SK-N-SH treated with all-trans-retinoic acid at 6 μM for 48 hours (cell line): ENCODE measurements around the gene TAAR1.

Experiments
- ATAC-seq: fragments of 200-7000 bp; cut with Tn5 transposase; 3 replicates; pipeline ENCODE4 v1.9.1; 2020; ENCODE audit warnings: mild to moderate bottlenecking, moderate library complexity
- ARNTL ChIP-seq: fragments of 450-650 bp; formaldehyde crosslinking; IDR thresholded peaks from 2 replicates; pipeline ENCODE4 v1.5.0; 2020; ENCODE audit warnings: low read depth, mild to moderate bottlenecking, moderate library complexity, borderline replicate concordance
- BACH2 ChIP-seq: fragments of 250-450 bp; sonication (Bioruptor Pico); IDR thresholded peaks from 2 replicates; pipeline ENCODE4 v1.9.0; 2021; ENCODE audit warnings: mild to moderate bottlenecking, borderline replicate concordance
- CSDC2 ChIP-seq: fragments of 250-450 bp; sonication (Bioruptor Pico); IDR thresholded peaks from 2 replicates; pipeline ENCODE4 v1.5.0; 2020; ENCODE audit warnings: mild to moderate bottlenecking, moderate library complexity
- ESRRG ChIP-seq: fragments of 250-450 bp; sonication (Bioruptor Pico); IDR thresholded peaks from 2 replicates; pipeline ENCODE4 v1.6.1; 2021; ENCODE audit warnings: mild to moderate bottlenecking
- GLIS3 ChIP-seq: fragments of 250-450 bp; sonication (Bioruptor Pico); IDR thresholded peaks from 2 replicates; pipeline ENCODE4 v1.5.0; 2020; ENCODE audit warnings: mild to moderate bottlenecking, moderate library complexity
- ISL1 ChIP-seq: fragments of 250-450 bp; sonication (Bioruptor Pico); IDR thresholded peaks from 2 replicates; pipeline ENCODE4 v2.1.2; 2022; ENCODE audit warnings: mild to moderate bottlenecking, moderate library complexity
- PPARA ChIP-seq: fragments of 250-450 bp; sonication (Bioruptor Pico); IDR thresholded peaks from 2 replicates; pipeline ENCODE4 v1.5.0; 2020; ENCODE audit warnings: mild to moderate bottlenecking, borderline replicate concordance
- SNAI2 ChIP-seq: fragments of 250-450 bp; sonication (Bioruptor Pico); IDR thresholded peaks from 2 replicates; pipeline ENCODE4 v1.5.0; 2020; ENCODE audit warnings: mild to moderate bottlenecking, moderate library complexity
- TOX ChIP-seq: fragments of 250-450 bp; sonication (Bioruptor Pico); IDR thresholded peaks from 2 replicates; pipeline ENCODE4 v1.8.0; 2021; ENCODE audit warnings: mild to moderate bottlenecking, moderate library complexity, borderline replicate concordance
- ZFP30 ChIP-seq: fragments of 450-650 bp; formaldehyde crosslinking; IDR thresholded peaks from 2 replicates; pipeline ENCODE4 v1.5.0; 2022; ENCODE audit warnings: mild to moderate bottlenecking, moderate library complexity
- ZNF565 ChIP-seq: fragments of 450-650 bp; formaldehyde crosslinking; conservative IDR thresholded peaks from 2 replicates; pipeline ENCODE4 v1.5.0; 2020; ENCODE audit warnings: low read depth, mild to moderate bottlenecking, moderate library complexity
- ZNF70 ChIP-seq: fragments of 450-650 bp; formaldehyde crosslinking; IDR thresholded peaks from 2 replicates; pipeline ENCODE4 v1.5.0; 2020; ENCODE audit warnings: mild to moderate bottlenecking, moderate library complexity
- ZNF8 ChIP-seq: fragments of 450-650 bp; formaldehyde crosslinking; IDR thresholded peaks from 2 replicates; pipeline ENCODE4 v1.5.0; 2020; ENCODE audit warnings: mild to moderate bottlenecking, moderate library complexity
- TF ChIP-seq, protein P1 (sequence below): fragments of 250-450 bp; sonication (Bioruptor Pico); IDR thresholded peaks from 2 replicates; pipeline ENCODE4 v1.8.0; 2021; ENCODE audit warnings: low read depth, mild to moderate bottlenecking, moderate library complexity, borderline replicate concordance
- TF ChIP-seq, protein P2 (sequence below): fragments of 250-450 bp; sonication (Bioruptor Pico); IDR thresholded peaks from 2 replicates; pipeline ENCODE4 v1.8.0; 2020; ENCODE audit warnings: mild to moderate bottlenecking, moderate library complexity, borderline replicate concordance
- TF ChIP-seq, protein P3 (sequence below): fragments of 250-450 bp; sonication (Bioruptor Pico); IDR thresholded peaks from 2 replicates; pipeline ENCODE4 v1.5.1; 2020; ENCODE audit warnings: low read depth, mild to moderate bottlenecking, moderate library complexity
- TF ChIP-seq, protein P4 (sequence below): fragments of 250-450 bp; sonication (Bioruptor Pico); IDR thresholded peaks from 2 replicates; pipeline ENCODE4 v1.5.1; 2021; ENCODE audit warnings: mild to moderate bottlenecking, moderate library complexity
- TF ChIP-seq, protein P5 (sequence below): fragments of 250-450 bp; sonication (Bioruptor Pico); IDR thresholded peaks from 2 replicates; pipeline ENCODE4 v1.5.0; 2020; ENCODE audit warnings: mild to moderate bottlenecking, moderate library complexity

The TAAR1 gene

DNA sequence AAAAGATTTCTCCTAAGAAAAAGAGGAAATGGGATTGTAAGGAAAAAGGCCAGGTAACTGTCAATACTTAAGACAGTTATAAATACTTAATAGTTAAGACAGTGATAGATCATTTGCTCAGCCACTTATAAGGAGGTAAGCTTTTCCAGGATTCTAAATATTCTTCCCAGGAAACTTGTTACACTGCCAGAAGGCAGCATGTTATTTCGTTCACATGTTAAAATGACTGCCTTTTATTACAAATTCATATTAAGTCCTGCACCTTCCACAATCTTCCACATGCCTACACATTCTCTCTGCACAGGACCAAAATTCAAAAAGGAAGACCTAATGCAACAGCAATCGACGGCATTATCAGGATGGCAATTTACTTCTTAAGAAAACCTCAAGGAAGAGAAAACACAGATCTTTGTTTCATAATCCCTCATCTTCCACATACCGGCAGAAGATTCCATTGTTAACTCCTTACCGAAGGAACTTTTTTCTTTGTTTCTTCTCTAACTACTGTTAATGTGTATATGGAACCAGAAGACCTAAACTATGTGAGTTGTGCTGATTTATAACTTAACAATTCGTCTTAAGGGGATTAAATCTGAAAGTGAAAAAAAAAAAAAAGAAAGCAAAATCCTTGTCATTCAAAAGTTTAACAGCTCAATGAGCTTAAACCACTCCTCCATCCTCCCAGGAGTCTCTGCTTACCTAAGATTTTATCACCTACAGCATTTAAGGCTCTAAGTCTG lies 35.7 kb downstream of the TAAR1 start:
- no peak for TF ChIP-seq BACH2 (CRISPR knock-in tag)

DNA sequence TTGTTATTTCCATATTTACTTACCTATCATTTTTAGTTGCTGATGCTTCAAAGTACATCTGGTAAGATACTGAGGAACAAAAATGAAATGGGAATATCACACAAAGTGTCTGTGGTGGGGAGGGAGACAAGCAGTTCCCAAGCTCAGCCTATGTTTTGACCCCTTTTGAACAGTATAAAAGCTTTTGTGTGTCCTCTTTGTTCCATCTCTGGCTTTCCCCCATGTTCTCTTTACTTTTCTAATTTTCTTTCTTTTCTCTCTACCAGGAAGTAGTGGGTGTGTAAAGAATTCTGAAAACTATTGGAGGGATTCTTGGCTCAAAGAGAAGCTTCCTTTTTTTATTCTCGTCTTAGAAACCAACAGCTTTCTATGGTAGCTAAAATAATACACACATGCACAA lies 42.3 kb downstream of the TAAR1 start:
- no peak for TF ChIP-seq ARNTL
- TF ChIP-seq, protein P1, sequence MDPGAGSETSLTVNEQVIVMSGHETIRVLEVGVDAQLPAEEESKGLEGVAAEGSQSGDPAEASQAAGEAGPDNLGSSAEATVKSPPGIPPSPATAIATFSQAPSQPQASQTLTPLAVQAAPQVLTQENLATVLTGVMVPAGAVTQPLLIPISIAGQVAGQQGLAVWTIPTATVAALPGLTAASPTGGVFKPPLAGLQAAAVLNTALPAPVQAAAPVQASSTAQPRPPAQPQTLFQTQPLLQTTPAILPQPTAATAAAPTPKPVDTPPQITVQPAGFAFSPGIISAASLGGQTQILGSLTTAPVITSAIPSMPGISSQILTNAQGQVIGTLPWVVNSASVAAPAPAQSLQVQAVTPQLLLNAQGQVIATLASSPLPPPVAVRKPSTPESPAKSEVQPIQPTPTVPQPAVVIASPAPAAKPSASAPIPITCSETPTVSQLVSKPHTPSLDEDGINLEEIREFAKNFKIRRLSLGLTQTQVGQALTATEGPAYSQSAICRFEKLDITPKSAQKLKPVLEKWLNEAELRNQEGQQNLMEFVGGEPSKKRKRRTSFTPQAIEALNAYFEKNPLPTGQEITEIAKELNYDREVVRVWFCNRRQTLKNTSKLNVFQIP (CRISPR knock-in tag) = no peak
- no peak for TF ChIP-seq ZNF70 (CRISPR knock-in tag)
- no peak for TF ChIP-seq ZNF8 (CRISPR knock-in tag)
- no peak for TF ChIP-seq CSDC2 (CRISPR knock-in tag)
- TF ChIP-seq, protein P2, sequence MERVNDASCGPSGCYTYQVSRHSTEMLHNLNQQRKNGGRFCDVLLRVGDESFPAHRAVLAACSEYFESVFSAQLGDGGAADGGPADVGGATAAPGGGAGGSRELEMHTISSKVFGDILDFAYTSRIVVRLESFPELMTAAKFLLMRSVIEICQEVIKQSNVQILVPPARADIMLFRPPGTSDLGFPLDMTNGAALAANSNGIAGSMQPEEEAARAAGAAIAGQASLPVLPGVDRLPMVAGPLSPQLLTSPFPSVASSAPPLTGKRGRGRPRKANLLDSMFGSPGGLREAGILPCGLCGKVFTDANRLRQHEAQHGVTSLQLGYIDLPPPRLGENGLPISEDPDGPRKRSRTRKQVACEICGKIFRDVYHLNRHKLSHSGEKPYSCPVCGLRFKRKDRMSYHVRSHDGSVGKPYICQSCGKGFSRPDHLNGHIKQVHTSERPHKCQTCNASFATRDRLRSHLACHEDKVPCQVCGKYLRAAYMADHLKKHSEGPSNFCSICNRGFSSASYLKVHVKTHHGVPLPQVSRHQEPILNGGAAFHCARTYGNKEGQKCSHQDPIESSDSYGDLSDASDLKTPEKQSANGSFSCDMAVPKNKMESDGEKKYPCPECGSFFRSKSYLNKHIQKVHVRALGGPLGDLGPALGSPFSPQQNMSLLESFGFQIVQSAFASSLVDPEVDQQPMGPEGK (CRISPR knock-in tag) = no peak
- no peak for TF ChIP-seq SNAI2 (CRISPR knock-in tag)
- TF ChIP-seq, protein P3, sequence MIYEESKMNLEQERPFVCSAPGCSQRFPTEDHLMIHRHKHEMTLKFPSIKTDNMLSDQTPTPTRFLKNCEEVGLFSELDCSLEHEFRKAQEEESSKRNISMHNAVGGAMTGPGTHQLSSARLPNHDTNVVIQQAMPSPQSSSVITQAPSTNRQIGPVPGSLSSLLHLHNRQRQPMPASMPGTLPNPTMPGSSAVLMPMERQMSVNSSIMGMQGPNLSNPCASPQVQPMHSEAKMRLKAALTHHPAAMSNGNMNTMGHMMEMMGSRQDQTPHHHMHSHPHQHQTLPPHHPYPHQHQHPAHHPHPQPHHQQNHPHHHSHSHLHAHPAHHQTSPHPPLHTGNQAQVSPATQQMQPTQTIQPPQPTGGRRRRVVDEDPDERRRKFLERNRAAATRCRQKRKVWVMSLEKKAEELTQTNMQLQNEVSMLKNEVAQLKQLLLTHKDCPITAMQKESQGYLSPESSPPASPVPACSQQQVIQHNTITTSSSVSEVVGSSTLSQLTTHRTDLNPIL (CRISPR knock-in tag) = no peak
- TF ChIP-seq, protein P4, sequence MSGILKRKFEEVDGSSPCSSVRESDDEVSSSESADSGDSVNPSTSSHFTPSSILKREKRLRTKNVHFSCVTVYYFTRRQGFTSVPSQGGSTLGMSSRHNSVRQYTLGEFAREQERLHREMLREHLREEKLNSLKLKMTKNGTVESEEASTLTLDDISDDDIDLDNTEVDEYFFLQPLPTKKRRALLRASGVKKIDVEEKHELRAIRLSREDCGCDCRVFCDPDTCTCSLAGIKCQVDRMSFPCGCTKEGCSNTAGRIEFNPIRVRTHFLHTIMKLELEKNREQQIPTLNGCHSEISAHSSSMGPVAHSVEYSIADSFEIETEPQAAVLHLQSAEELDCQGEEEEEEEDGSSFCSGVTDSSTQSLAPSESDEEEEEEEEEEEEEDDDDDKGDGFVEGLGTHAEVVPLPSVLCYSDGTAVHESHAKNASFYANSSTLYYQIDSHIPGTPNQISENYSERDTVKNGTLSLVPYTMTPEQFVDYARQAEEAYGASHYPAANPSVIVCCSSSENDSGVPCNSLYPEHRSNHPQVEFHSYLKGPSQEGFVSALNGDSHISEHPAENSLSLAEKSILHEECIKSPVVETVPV (CRISPR knock-in tag) = no peak
- ATAC-seq = no peak

More for the DNA sequence above, 35.7 kb downstream of the TAAR1 start:
- ATAC-seq = no peak

DNA sequence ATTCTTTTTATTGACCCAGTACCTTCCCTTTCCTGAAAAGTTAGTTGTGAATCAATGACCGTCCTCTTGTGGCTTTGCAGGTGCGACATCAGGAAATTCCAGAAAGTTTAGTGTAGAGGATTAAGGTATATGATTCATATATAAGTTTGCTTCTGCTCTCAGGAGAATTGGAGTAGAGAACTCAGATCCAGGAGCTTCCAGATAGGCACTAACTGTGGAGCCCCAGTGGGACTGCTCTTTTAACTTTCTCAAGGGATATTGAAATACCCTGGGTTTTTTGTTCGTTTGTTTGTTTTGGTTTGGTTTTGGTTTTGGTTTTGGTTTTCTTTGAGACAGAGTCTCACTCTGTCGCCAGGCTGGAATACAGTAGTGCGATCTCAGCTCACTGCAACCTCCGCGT lies 44.4 kb downstream of the TAAR1 start:
- no peak for TF ChIP-seq GLIS3 (CRISPR knock-in tag)
- no peak for TF ChIP-seq TOX (CRISPR knock-in tag)
- no peak for TF ChIP-seq BACH2 (CRISPR knock-in tag)
- no peak for TF ChIP-seq ISL1 (CRISPR knock-in tag)
- TF ChIP-seq, protein P2 (CRISPR knock-in tag) = no peak
- no peak for TF ChIP-seq ZNF70 (CRISPR knock-in tag)
- no peak for TF ChIP-seq ZNF8 (CRISPR knock-in tag)
- no peak for TF ChIP-seq ARNTL
- TF ChIP-seq ZFP30 (CRISPR knock-in tag) = no peak
- TF ChIP-seq ESRRG = no peak
- TF ChIP-seq CSDC2 (CRISPR knock-in tag) = no peak
- TF ChIP-seq, protein P3 (CRISPR knock-in tag) = no peak
- TF ChIP-seq, protein P5, sequence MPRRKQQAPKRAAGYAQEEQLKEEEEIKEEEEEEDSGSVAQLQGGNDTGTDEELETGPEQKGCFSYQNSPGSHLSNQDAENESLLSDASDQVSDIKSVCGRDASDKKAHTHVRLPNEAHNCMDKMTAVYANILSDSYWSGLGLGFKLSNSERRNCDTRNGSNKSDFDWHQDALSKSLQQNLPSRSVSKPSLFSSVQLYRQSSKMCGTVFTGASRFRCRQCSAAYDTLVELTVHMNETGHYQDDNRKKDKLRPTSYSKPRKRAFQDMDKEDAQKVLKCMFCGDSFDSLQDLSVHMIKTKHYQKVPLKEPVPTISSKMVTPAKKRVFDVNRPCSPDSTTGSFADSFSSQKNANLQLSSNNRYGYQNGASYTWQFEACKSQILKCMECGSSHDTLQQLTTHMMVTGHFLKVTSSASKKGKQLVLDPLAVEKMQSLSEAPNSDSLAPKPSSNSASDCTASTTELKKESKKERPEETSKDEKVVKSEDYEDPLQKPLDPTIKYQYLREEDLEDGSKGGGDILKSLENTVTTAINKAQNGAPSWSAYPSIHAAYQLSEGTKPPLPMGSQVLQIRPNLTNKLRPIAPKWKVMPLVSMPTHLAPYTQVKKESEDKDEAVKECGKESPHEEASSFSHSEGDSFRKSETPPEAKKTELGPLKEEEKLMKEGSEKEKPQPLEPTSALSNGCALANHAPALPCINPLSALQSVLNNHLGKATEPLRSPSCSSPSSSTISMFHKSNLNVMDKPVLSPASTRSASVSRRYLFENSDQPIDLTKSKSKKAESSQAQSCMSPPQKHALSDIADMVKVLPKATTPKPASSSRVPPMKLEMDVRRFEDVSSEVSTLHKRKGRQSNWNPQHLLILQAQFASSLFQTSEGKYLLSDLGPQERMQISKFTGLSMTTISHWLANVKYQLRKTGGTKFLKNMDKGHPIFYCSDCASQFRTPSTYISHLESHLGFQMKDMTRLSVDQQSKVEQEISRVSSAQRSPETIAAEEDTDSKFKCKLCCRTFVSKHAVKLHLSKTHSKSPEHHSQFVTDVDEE (CRISPR knock-in tag) = no peak
- TF ChIP-seq, protein P1 (CRISPR knock-in tag) = no peak
- no peak for TF ChIP-seq ZNF565 (CRISPR knock-in tag)
- TF ChIP-seq SNAI2 (CRISPR knock-in tag) = no peak
- no peak for TF ChIP-seq PPARA (CRISPR knock-in tag)
- TF ChIP-seq, all 23 proteins: peak for 0
- ATAC-seq = no peak
